Progenitor cell of endocrine pancreas (in vitro differentiated cells): ENCODE measurements around the gene NTRK1. TPM values are rescaled to one million over a fixed set of nuclear protein-coding genes. Genes with fewer than 3 reads are reported as not detected.

Experiments
- DNase-seq: peaks from one replicate; pipeline ENCODE4 v3.0.0; 2021; ENCODE audit warnings: low spot score; ENCODE audit not compliant: unreplicated experiment
- H3K27ac Mint-ChIP-seq: 2 replicates; pipeline ENCODE4 v1.8.0; 2021; ENCODE audit warnings: mild to moderate bottlenecking, moderate library complexity, mixed read lengths
- H3K27me3 Mint-ChIP-seq: 2 replicates; pipeline ENCODE4 v1.8.0; 2021; ENCODE audit warnings: mixed read lengths
- H3K36me3 Mint-ChIP-seq: 2 replicates; pipeline ENCODE4 v1.8.0; 2022; ENCODE audit warnings: mixed read lengths; ENCODE audit not compliant: insufficient read depth
- H3K4me1 Mint-ChIP-seq: 2 replicates; pipeline ENCODE4 v1.8.0; 2021; ENCODE audit warnings: low read depth, mixed read lengths
- H3K4me3 Mint-ChIP-seq: 2 replicates; pipeline ENCODE4 v1.8.0; 2021; ENCODE audit warnings: low read depth, mild to moderate bottlenecking, moderate library complexity, mixed read lengths
- H3K9me3 Mint-ChIP-seq: 2 replicates; pipeline ENCODE4 v1.8.0; 2021; ENCODE audit warnings: low read depth, mixed read lengths
- total RNA-seq: library from RNA; stranded (reverse); gene quantifications from 2 replicates; pipeline ENCODE4 v1.2.1, GENCODE V29; 2021
- TF ChIP-seq, protein P1 (sequence below): fragments of 200-600 bp; sonication (generic); IDR thresholded peaks from one replicate; pipeline ENCODE4 v1.5.0; 2021; ENCODE audit warnings: antibody characterized with exemption, mild to moderate bottlenecking; ENCODE audit not compliant: unreplicated experiment

Gene NTRK1
- total RNA-seq, 1 donor from 2014 or later = not detected

DNA sequence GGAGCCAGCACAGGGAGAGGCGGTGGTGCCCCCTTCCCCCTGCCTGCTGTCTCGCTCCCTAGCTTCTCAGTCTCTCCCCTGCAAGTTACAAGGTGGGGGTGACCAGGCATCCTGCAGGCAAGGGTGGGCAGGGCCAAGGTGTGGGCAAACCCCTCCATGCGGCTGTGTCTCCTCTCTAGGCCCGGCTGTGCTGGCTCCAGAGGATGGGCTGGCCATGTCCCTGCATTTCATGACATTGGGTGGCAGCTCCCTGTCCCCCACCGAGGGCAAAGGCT lies 14.6 kb downstream of the NTRK1 start:
- TF ChIP-seq, protein P1, sequence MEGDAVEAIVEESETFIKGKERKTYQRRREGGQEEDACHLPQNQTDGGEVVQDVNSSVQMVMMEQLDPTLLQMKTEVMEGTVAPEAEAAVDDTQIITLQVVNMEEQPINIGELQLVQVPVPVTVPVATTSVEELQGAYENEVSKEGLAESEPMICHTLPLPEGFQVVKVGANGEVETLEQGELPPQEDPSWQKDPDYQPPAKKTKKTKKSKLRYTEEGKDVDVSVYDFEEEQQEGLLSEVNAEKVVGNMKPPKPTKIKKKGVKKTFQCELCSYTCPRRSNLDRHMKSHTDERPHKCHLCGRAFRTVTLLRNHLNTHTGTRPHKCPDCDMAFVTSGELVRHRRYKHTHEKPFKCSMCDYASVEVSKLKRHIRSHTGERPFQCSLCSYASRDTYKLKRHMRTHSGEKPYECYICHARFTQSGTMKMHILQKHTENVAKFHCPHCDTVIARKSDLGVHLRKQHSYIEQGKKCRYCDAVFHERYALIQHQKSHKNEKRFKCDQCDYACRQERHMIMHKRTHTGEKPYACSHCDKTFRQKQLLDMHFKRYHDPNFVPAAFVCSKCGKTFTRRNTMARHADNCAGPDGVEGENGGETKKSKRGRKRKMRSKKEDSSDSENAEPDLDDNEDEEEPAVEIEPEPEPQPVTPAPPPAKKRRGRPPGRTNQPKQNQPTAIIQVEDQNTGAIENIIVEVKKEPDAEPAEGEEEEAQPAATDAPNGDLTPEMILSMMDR = no peak
- no peak overlapping the region for H3K27ac Mint-ChIP-seq
- no peaks in the 10 kb centered on the region for H3K9me3 Mint-ChIP-seq
- no peaks in the 10 kb centered on the region for H3K4me1 Mint-ChIP-seq
- peaks cover 79% of the 10 kb centered on the region for H3K27me3 Mint-ChIP-seq
- no peaks in the 10 kb centered on the region for H3K36me3 Mint-ChIP-seq
- DNase-seq = no peak
- no peak overlapping the region for H3K4me3 Mint-ChIP-seq

DNA sequence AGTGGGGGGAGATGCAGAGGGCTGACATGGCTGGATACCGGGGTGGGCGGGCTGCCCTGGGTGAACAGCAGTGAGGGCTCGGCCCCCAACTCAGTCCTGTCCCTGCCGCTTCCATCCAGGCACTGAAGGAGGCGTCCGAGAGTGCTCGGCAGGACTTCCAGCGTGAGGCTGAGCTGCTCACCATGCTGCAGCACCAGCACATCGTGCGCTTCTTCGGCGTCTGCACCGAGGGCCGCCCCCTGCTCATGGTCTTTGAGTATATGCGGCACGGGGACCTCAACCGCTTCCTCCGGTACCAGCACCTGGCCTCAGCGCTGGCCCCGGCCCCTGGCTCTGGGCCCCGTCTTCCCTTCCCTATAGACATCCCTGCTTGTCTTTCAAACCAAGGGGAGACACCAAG lies 15.6 kb downstream of the NTRK1 start:
- no peaks in the 10 kb centered on the region for H3K9me3 Mint-ChIP-seq
- no peaks in the 10 kb centered on the region for H3K36me3 Mint-ChIP-seq
- H3K4me1 Mint-ChIP-seq = no peaks in the 10 kb centered on the region
- no peak overlapping the region for H3K27ac Mint-ChIP-seq
- peaks cover 77% of the 10 kb centered on the region for H3K27me3 Mint-ChIP-seq
- no peak overlapping the region for H3K4me3 Mint-ChIP-seq
- TF ChIP-seq, protein P1 = peak; percentile 40
- no peak for DNase-seq

DNA sequence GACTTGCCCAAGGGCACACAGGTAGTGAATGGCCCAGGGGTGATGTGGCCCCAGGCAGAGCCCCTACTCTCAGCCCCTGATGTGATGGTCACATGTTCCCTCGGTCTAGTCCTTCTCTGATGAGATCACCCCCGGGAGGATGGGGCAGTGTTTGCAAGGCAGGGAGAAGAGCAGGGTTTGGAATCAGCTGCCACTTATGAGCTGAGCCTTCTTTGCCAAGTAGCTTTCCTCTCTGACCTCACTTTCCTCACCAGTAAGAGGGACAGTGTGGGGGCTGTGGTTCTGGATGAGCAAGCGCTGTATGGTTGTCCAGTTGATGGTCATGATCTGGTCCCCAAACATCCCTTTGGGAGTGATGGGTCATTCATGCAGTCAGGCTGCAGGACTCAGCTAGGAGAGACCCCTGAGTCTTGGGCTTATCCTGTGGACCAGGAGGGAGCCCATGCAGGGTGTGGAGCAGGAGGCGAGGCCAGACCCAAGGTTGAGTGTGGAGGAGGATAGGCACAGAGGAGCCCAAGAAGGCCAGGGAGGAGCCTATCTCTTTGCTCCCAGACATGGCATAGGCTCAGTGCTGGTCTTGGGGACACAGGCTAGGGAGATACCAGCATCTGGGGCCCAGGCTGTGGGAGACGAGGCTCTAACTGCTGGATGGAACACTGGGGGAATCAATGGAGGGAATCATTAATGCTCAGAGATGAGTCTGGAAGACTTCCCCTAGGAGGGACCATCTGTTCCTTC lies 16.9 kb downstream of the NTRK1 start:
- Mint-ChIP-seq H3K4me3 (no peak overlapping the region), H3K27me3 (peaks cover 78% of the 10 kb centered on the region), H3K36me3 (no peaks in the 10 kb centered on the region), H3K9me3 (no peaks in the 10 kb centered on the region), H3K27ac (no peak overlapping the region), H3K4me1 (no peaks in the 10 kb centered on the region)
- TF ChIP-seq, protein P1 = no peak
- no peak for DNase-seq

DNA sequence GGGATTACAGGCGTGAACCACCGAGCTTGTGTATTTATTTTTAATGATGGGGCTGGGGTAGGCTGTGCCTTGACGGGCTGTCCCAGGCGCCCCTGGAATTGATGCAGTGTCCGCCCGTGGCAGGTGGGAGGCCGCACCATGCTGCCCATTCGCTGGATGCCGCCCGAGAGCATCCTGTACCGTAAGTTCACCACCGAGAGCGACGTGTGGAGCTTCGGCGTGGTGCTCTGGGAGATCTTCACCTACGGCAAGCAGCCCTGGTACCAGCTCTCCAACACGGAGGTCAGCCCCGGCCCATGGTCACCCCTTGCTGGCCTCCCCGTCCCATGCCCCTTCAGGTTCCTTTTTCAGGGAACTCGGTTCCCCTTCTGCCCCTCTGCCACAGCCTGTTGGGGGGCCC lies 19.2 kb downstream of the NTRK1 start:
- DNase-seq = no peak
- no peaks in the 10 kb centered on the region for H3K36me3 Mint-ChIP-seq
- H3K9me3 Mint-ChIP-seq = no peaks in the 10 kb centered on the region
- no peak overlapping the region for H3K27ac Mint-ChIP-seq
- H3K27me3 Mint-ChIP-seq = peaks cover 81% of the 10 kb centered on the region
- H3K4me3 Mint-ChIP-seq = no peak overlapping the region
- no peaks in the 10 kb centered on the region for H3K4me1 Mint-ChIP-seq
- TF ChIP-seq, protein P1 = no peak

DNA sequence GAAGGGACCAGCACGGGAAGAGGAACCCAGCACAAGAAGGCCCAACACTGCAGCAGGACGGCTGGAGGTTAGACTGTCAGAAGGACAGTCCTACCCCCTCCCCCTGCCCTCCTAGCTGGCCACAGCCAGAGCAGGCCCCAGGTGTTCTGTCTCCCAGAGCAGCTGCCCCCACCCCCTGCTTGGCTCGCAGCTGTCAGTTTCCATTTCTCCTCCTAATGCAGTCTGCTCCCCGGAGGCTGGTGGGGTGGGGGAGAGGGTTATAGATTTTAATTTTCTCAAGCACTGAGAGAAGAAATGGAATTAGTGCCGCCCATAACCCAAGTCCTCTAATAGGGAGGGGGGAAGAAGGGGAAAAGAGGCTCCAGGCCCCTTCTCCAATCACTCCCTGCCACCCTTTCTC lies 19.8 kb downstream of the NTRK1 start:
- no peaks in the 10 kb centered on the region for H3K36me3 Mint-ChIP-seq
- DNase-seq = no peak
- no peak overlapping the region for H3K27ac Mint-ChIP-seq
- no peaks in the 10 kb centered on the region for H3K9me3 Mint-ChIP-seq
- no peak overlapping the region for H3K4me3 Mint-ChIP-seq
- TF ChIP-seq, protein P1 = no peak
- no peaks in the 10 kb centered on the region for H3K4me1 Mint-ChIP-seq
- peaks cover 82% of the 10 kb centered on the region for H3K27me3 Mint-ChIP-seq
